ENCODE data around the gene ARHGEF19. TPM values are rescaled to one million over a fixed set of nuclear protein-coding genes. Genes with fewer than 3 reads are reported as not detected.

Gene ARHGEF19
- total RNA-seq, 6 experiments from 2014 or later = 5.5 to 9.0 (median 7.2) TPM

GRCh38 chr1:16250524-16251251 is 38.2 kb upstream of the ARHGEF19 start:
- no peak overlapping the region for H3K27ac Mint-ChIP-seq
- no peaks in the 10 kb centered on the region for H3K9me3 Mint-ChIP-seq
- H3K27me3 Mint-ChIP-seq (ENCODE audit: insufficient read depth) = 0 out of 2 replicates have a peak, but pooled peaks cover 2% of the 10 kb centered on the region
- peaks cover 54% of the 10 kb centered on the region for H3K4me1 Mint-ChIP-seq (ENCODE audit: low read depth)
- TF ChIP-seq, protein P1, sequence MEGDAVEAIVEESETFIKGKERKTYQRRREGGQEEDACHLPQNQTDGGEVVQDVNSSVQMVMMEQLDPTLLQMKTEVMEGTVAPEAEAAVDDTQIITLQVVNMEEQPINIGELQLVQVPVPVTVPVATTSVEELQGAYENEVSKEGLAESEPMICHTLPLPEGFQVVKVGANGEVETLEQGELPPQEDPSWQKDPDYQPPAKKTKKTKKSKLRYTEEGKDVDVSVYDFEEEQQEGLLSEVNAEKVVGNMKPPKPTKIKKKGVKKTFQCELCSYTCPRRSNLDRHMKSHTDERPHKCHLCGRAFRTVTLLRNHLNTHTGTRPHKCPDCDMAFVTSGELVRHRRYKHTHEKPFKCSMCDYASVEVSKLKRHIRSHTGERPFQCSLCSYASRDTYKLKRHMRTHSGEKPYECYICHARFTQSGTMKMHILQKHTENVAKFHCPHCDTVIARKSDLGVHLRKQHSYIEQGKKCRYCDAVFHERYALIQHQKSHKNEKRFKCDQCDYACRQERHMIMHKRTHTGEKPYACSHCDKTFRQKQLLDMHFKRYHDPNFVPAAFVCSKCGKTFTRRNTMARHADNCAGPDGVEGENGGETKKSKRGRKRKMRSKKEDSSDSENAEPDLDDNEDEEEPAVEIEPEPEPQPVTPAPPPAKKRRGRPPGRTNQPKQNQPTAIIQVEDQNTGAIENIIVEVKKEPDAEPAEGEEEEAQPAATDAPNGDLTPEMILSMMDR (IDR thresholded peaks at IDR 0.05) = no peak
- peak; percentile 49 for DNase-seq
- peaks cover 44% of the 10 kb centered on the region for H3K36me3 Mint-ChIP-seq (ENCODE audit: low read depth)
- H3K4me3 Mint-ChIP-seq = no peak overlapping the region

DNA sequence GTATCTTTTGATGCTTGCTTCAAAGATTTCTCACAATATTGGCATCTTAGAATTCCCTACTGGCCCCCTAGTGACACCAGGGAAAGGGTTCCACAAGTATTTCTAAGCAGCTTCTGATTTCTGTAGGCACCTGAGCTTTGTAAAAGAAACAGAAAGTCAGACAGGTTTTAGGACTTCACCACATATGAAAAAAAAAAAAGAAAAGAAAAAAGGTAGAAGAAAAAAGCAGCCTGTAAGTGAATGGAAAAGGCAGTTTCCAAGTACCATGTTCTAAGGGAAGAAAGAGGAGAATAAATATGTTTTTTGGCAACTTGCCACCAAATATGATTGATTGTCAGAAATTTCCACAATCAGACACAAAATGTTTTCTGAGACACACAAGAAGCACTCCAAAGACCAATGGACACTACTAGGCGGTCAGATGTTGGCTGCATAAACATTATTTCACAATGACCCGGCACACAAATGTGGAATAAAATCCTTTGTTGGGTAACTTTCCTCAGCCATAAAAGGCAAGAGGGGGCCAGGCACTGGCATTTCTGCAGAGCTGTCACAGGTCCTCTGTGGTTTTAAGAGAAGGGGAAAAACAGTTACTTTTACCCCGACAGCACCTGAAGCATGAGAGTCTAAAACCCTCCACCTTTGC is 37.3 kb upstream of the ARHGEF19 start:
- Mint-ChIP-seq H3K36me3 (ENCODE audit: low read depth) (peaks cover 36% of the 10 kb centered on the region), H3K4me3 (no peak overlapping the region), H3K27me3 (ENCODE audit: insufficient read depth) (0 out of 2 replicates have a peak, but pooled peaks cover 2% of the 10 kb centered on the region), H3K4me1 (ENCODE audit: low read depth) (peaks cover 46% of the 10 kb centered on the region), H3K27ac (peak overlapping the region; percentile 29; the same call in 1 of the 2 replicates), H3K9me3 (no peaks in the 10 kb centered on the region)
- DNase-seq = peak; percentile 15
- TF ChIP-seq, protein P1 (IDR thresholded peaks at IDR 0.05) = no peak

GRCh38 chr1:16248603-16249516 is 36.4 kb upstream of the ARHGEF19 start:
- TF ChIP-seq, protein P1 (IDR thresholded peaks at IDR 0.05) = no peak
- peak; percentile 53 for DNase-seq
- Mint-ChIP-seq H3K9me3 (no peaks in the 10 kb centered on the region), H3K4me1 (ENCODE audit: low read depth) (peaks cover 43% of the 10 kb centered on the region), H3K27me3 (ENCODE audit: insufficient read depth) (peaks cover 6% of the 10 kb centered on the region; the same call in 1 of the 2 replicates), H3K27ac (peak overlapping the region; percentile 46; the same call in 1 of the 2 replicates), H3K4me3 (no peak overlapping the region), H3K36me3 (ENCODE audit: low read depth) (peaks cover 33% of the 10 kb centered on the region)

GRCh38 chr1:16248007-16248436 is 35.6 kb upstream of the ARHGEF19 start:
- Mint-ChIP-seq H3K9me3 (no peaks in the 10 kb centered on the region), H3K36me3 (ENCODE audit: low read depth) (peaks cover 33% of the 10 kb centered on the region), H3K27me3 (ENCODE audit: insufficient read depth) (peaks cover 8% of the 10 kb centered on the region; the same call in 1 of the 2 replicates), H3K4me3 (no peak overlapping the region), H3K27ac (no peak overlapping the region), H3K4me1 (ENCODE audit: low read depth) (peaks cover 41% of the 10 kb centered on the region)
- TF ChIP-seq, protein P1 (IDR thresholded peaks at IDR 0.05) = no peak
- no peak for DNase-seq

DNA sequence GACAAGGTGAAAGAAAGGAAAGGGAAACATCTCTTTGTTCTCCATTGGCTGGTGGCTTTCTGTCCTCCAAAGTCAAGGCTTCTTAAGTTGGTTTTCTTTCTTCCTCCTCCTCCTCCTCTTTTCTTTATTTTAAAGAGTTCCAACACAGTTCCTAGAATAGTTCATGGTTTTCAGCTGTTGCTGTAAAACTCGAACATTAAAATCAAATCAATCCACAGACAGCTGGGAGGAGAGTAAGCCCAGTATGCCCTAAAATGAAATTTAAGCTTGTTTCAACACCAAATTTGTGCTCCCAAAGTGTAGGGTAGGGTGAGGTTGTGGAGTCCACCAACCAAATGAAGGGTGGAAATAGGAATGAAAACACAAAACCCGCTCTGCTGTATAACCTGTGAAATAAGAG is 35.0 kb upstream of the ARHGEF19 start:
- no peak for DNase-seq
- no peak overlapping the region; the same call in 1 of the 2 replicates for H3K27ac Mint-ChIP-seq
- no peak overlapping the region for H3K4me3 Mint-ChIP-seq
- peaks cover 27% of the 10 kb centered on the region for H3K36me3 Mint-ChIP-seq (ENCODE audit: low read depth)
- peaks cover 8% of the 10 kb centered on the region; the same call in 1 of the 2 replicates for H3K27me3 Mint-ChIP-seq (ENCODE audit: insufficient read depth)
- peaks cover 41% of the 10 kb centered on the region for H3K4me1 Mint-ChIP-seq (ENCODE audit: low read depth)
- TF ChIP-seq, protein P1 (IDR thresholded peaks at IDR 0.05) = no peak
- no peaks in the 10 kb centered on the region for H3K9me3 Mint-ChIP-seq

Measured in HFFc6 (cell line).